Cardiac ventricle fibroblast (primary cell): ENCODE measurements around the gene THOC6. TPM values are rescaled to one million over a fixed set of nuclear protein-coding genes. Genes with fewer than 3 reads are reported as not detected.

Experiments
- total RNA-seq: library from RNA; depleted of rRNA; stranded (reverse); fragments of >200 nt; gene quantifications from 2 replicates; pipeline ENCODE4 v1.2.3, GENCODE V29; 2015

THOC6 gene
- 17.3 and 20.0 TPM in 2 replicates for total RNA-seq

GRCh38 chr16:3023669-3024478 lies at the start of gene THOC6, which contains the start of gene HCFC1R1:
TSS of gene THOC6 (plus strand) at chr16:3024035. CDS start at chr16:3024327, 292 bp downstream.
TSS of gene HCFC1R1 (minus strand) at chr16:3023942. CDS start at chr16:3023941, 1 bp downstream.

DNA sequence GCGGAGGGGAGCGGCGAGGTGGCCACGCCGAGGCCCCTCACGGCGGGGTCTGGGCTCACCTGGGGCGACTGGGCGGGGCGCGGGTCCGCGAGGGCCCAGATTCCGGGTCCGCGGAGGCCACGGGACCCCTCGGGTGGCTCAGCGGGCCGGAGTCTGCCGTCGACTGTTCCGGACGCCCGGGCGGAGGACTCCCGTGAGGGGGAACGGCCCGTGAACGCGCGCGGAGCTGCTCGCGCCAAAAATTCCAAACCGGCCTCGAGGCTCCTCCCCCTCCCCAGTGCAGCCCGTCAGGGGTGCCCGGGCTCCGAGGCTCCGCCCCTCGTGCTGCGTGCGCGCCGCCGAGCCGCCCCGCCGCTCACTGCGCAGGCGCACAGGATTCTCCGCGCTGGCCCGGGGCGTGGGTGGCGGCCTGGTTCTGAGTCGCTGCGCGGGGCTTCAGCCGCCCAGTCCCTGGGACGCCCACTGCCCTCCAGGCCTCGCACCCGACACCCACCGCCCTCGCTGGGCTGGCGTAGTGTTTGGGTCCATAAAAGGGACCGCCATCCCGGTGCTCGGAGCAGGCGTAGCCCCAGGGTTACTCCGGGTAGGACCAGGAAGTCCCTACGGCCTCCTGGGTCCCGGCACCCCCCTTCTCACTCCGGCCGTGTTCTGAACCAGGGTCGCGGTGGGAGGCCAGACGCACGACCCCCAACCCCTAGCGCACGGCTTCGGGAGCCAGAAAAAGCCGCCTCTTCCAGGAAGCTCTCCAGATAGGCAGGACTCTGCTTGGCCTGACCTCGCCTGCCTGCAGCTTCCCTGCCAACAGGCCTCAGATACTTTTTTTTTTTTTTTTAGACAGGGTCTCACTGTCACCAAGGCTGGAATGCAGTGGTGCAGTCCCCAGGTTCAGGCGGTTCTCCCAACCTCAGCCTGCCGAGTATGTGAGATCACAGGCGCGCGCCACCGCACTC lies 43.3 kb upstream of the THOC6 start, which contains the start of gene PKMYT1:
TSS of gene PKMYT1 (minus strand) at position 220 of the 950 bp plus-strand sequence. CDS start 789 bp downstream, outside the sequence.

DNA sequence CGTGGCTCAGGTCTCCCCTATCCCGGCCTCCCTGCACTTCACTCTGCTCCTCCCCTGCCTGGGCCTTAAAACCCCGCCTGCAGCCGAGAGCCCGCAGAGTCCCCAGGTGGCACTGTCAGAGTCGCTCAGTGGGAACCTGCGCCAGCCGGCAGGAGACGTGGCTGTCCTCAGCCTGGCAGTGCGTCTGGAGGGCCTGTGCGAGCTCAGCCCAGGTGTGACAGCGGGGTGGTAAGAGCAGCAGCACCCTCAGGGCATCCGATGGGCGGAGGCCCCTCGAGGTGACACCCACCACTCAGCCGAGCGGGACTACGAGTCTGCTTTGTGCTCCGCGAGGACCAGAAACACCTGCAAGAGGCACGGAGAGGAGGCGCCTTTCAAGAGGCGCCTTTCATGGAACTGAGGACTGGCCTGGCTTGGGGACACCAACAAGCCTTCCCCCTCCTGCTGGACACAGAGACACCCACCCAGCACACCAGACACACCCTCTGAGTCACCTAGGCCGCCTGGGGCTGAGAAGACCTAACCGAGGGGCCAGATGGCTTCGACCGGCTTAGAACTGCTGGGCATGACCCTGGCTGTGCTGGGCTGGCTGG lies 10.9 kb upstream of the THOC6 start, which contains the start of gene CLDN9:
TSS of gene CLDN9 (plus strand) at position 96 of the 593 bp plus-strand sequence. CDS start at position 536, 440 bp downstream.

GRCh38 chr16:3017794-3018506 lies 5.9 kb upstream of the THOC6 start, which contains the start of gene CLDN6:
TSS of gene CLDN6 (minus strand) at chr16:3018183. CDS start at chr16:3016021, 2,162 bp downstream.

DNA sequence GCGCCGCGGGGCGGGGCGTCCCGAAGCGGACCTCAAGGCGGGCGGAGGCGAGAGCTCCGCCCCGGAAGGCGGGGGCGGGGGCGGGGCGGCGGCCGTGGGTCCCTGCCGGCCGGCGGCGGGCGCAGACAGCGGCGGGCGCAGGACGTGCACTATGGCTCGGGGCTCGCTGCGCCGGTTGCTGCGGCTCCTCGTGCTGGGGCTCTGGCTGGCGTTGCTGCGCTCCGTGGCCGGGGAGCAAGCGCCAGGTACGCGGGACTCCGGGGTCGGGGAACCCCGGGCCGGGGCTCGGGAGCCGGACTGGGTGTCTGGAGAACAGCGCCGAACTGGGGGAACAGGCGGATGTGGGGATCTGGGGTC lies 3.6 kb upstream of the THOC6 start, which contains the start of gene TNFRSF12A:
TSS of gene TNFRSF12A (plus strand) at position 122 of the 357 bp plus-strand sequence. CDS start at position 152, 30 bp downstream.

DNA sequence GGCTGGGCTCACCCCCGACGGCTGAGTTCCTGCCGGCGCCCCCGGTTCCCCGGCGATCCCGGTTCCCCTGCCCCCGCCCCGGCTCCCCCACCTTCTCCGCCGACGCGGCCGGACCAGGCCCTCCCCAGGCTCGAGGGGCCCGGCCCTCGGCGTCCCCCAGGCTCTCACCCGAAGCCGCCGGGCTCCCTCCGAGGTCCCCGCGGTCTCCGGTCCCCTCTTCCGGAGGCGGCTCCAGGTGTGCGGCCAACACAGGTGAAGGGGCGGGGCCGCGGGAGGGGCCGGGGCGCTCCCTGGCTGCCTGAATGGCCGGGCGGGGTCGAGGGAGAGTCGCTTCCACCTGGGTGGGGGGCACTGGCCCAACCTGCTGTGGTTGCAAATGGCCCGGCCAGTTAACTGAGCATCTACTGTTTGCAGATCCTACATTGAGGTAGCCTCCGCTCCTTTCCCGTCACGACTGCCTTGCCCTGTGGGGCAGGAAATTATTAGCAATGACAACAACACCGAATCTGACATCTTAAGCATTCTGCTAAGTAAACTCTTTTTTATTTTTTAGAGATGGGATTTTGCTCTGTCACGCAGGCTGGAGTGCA lies 13.0 kb downstream of the THOC6 start, which contains the start of gene BICDL2:
TSS of gene BICDL2 (minus strand) at position 219 of the 590 bp plus-strand sequence. CDS start 1,448 bp downstream, outside the sequence.

DNA sequence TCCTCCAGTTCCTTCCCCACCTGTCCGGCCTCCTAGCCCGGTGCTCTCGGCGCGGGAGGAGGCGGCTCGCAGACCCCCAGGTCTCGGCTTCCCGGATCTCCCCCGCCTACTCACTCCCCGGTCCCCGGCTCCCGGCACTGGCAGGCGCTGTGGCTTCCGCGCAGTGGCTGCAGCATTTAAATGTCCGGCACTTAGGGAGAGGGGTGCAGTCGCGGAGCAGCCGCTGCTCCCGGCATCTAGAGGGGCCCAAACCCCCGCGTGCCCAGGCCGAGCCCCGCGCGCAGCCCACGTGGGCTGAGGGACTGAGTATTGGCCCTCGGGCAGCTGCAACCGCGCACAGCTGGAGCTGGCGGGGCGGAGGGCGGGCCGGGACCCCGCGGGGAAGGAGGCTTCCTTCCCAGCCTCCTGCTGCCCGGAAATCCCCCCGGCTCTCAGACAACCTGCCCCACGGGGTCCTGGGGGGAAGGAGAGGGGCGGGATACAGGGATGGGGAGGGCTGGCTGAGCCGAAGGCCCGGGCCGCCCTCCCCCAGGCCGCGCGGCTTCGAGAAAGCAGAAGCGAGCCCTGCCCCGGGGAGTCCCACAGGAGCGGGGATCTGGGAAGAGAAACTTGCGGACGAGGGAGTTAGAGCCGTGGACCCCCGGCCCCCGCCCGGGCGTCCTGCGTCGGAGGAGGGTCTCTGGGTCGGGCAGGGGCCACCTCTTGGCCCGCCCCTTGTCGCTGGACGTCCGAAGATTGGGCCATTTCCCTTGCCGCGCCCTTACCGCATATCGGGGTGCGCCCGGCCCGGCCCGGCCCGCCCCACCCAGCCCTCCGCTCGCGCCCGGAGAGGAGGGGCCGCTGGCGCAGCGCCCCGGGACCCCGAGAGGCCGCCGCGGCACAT lies 22.2 kb downstream of the THOC6 start, which contains the start of gene MMP25:
TSS of gene MMP25 (plus strand) at position 804 of the 883 bp plus-strand sequence. CDS start 357 bp downstream, outside the sequence.

DNA sequence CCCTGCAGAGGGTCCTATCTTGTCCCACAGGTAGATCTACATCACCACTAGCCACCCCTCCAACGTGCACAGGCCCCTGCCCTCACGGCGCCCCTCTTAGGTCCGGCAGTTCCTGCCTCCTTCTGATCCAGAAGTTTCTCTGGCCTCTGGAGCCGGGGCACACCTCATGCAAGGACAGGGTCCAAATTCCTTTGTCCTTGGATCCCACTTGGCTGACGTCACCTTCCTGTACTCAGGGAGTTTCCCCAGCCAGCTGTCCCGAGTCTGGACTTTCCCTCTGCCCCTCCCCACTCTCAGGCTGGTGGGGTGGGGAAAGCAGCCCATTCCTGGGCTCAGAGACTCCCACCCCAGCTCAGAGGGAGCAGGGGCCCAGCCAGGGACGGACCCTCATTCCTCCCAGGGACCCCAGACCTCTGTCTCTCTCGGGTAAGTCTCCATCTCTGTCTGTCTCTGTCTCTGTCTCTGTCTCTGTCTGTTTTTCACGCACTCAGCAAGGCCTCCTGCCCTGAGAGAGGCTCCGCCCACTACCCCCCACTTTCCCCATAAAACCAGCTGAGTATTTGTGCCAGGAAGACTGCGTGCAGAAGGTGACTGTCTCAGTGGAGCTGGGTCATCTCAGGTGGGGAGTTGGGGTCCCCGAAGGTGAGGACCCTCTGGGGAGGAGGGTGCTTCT lies 41.4 kb downstream of the THOC6 start, which contains the start of gene IL32:
TSS of gene IL32 (plus strand) at position 572 of the 673 bp plus-strand sequence. CDS start 172 bp downstream, outside the sequence.

Other genes with a start within 250 kb of the THOC6 start
- gene ELOB, start 246.8 kb upstream of the THOC6 start, total RNA-seq = 671 and 1,192 TPM in 2 replicates
- gene PRSS33, start 236.5 kb upstream of the THOC6 start, total RNA-seq = not detected in 2 replicates
- not detected in 2 replicates for gene PRSS41, start 225.6 kb upstream of the THOC6 start, total RNA-seq
- 1.00 TPM in 1 of 2 replicates, not detected in the other for gene PRSS21, start 206.8 kb upstream of the THOC6 start, total RNA-seq
- gene ZG16B, start 193.7 kb upstream of the THOC6 start, total RNA-seq = 0.25 and 0.78 TPM in 2 replicates
- not detected in 2 replicates for gene PRSS22, start 165.9 kb upstream of the THOC6 start, total RNA-seq
- 83.2 and 90.0 TPM in 2 replicates for gene FLYWCH2, start 140.8 kb upstream of the THOC6 start, total RNA-seq
- 32.0 and 41.6 TPM in 2 replicates for gene FLYWCH1, start 112.1 kb upstream of the THOC6 start, total RNA-seq
- not detected in 2 replicates for gene KREMEN2, start 59.8 kb upstream of the THOC6 start, total RNA-seq
- gene PAQR4, start 54.7 kb upstream of the THOC6 start, total RNA-seq = 1.4 and 2.0 TPM in 2 replicates
- 1.1 and 2.5 TPM in 2 replicates for gene PKMYT1, start 43.6 kb upstream of the THOC6 start, total RNA-seq
- not detected in 2 replicates for gene CLDN9, start 11.1 kb upstream of the THOC6 start, total RNA-seq
- gene CLDN6, start 5.9 kb upstream of the THOC6 start, total RNA-seq = not detected in 2 replicates
- 52.3 and 76.3 TPM in 2 replicates for gene TNFRSF12A, start 3.7 kb upstream of the THOC6 start, total RNA-seq
- 21.2 and 25.1 TPM in 2 replicates for gene HCFC1R1, start 93 bp upstream of the THOC6 start, total RNA-seq
- 0.15 and 0.25 TPM in 2 replicates for gene BICDL2, start 12.9 kb downstream of the THOC6 start, total RNA-seq
- not detected in 2 replicates for gene MMP25, start 22.5 kb downstream of the THOC6 start, total RNA-seq
- 20.7 and 26.7 TPM in 2 replicates for gene IL32, start 41.6 kb downstream of the THOC6 start, total RNA-seq
- not detected in 2 replicates for gene ZSCAN10, start 75.3 kb downstream of the THOC6 start, total RNA-seq
- 11.3 and 11.6 TPM in 2 replicates for gene ZNF205, start 88.6 kb downstream of the THOC6 start, total RNA-seq
- gene ZNF213, start 111.0 kb downstream of the THOC6 start, total RNA-seq = 7.8 and 11.2 TPM in 2 replicates
- not detected in 2 replicates for gene OR1F1, start 164.2 kb downstream of the THOC6 start, total RNA-seq
- 5.2 and 8.3 TPM in 2 replicates for gene ZNF200, start 211.1 kb downstream of the THOC6 start, total RNA-seq
- 0.15 TPM in 1 of 2 replicates, not detected in the other for gene MEFV, start 232.6 kb downstream of the THOC6 start, total RNA-seq